Body of pancreas (tissue), 4 donors: ENCODE measurements around the gene MTX1. TPM values are rescaled to one million over a fixed set of nuclear protein-coding genes. Genes with fewer than 3 reads are reported as not detected.

ENCODE experiments used
- ATAC-seq: fragments of 150-250 bp; one replicate; pipeline ENCODE4 v1.9.1; 2016
- DNase-seq, 4 donors: peaks; one replicate each; pipeline ENCODE4 v3.0.0-alpha.2; 2019
- H3K27ac ChIP-seq, 4 donors: fragments of 200-600 bp; sonication (generic); 1 replicate in 3 of 4; 2 replicates in 1 of 4; pipeline versions ENCODE4 v1.5.1 to v1.6.1; 2016 to 2019; ENCODE audit warnings: mild to moderate bottlenecking in 1 of 4, mixed read lengths in 1 of 4, moderate library complexity in 1 of 4
- H3K27me3 ChIP-seq, 2 donors: fragments of 200-600 bp; sonication (generic); one replicate each; pipeline ENCODE4 v1.6.0; 2016; ENCODE audit warnings: mild to moderate bottlenecking in 1 of 2
- H3K36me3 ChIP-seq, 2 donors: fragments of 200-600 bp; sonication (generic); replicated peaks in 1 of 2; 2 replicates each; pipeline ENCODE4 v1.5.1; 2016; ENCODE audit warnings: low read depth in 2 of 2; ENCODE audit not compliant: insufficient read depth in 1 of 2
- H3K4me1 ChIP-seq: fragments of 200-600 bp; sonication (generic); one replicate; pipeline ENCODE4 v1.6.0; 2016
- H3K4me3 ChIP-seq, 2 donors: fragments of 200-600 bp; sonication (generic); 1 replicate in 1 of 2; 2 replicates in 1 of 2; pipeline ENCODE4 v1.5.1; 2016 to 2019
- H3K9me3 ChIP-seq, 3 donors: fragments of 200-600 bp; sonication (generic); 1 replicate in 2 of 3; 2 replicates in 1 of 3; pipeline ENCODE4 v1.5.1; 2016
- CTCF ChIP-seq, 7 experiments: fragments of 450-650 bp in 4 of 7; fragments of 200-600 bp in 3 of 7; sonication (generic) in 3 of 7; IDR thresholded peaks; one replicate each; pipeline ENCODE4 v1.5.1; 2016 to 2019; ENCODE audit warnings: antibody characterized with exemption in 7 of 7
- POLR2A ChIP-seq, 3 donors: fragments of 450-650 bp; IDR thresholded peaks; one replicate each; pipeline ENCODE4 v1.6.1; 2016; ENCODE audit warnings: antibody characterized with exemption in 3 of 3, mild to moderate bottlenecking in 2 of 3
- WGBS, 2 donors: methylation state at CpG; one replicate each; pipeline ENCODE4 v1.1.5; 2017; 5-methylcytosine and 5-hydroxymethylcytosine counted together
- intact Hi-C: fragments of 100-400 bp; cut with DNase I; formaldehyde crosslinking; loops from one replicate; pipeline ENCODE4 v1.15.1; 2023
- total RNA-seq, 2 donors: library from RNA; depleted of rRNA; stranded (reverse); fragments of >200 nt; gene quantifications; one replicate each; pipeline ENCODE4 v1.1.0, GENCODE V29; 2016

MTX1 gene
- total RNA-seq, 2 donors from 2014 or later = 5.9 to 16.3 TPM

GRCh38 chr1:155171836-155172731 lies 36.4 kb upstream of the MTX1 start:
- Histone ChIP-seq H3K9me3 (no peaks in the 10 kb centered on the region), H3K36me3 (peaks cover 0 to 7% of the 10 kb centered on the region in 2 donors), H3K27ac (peak overlapping the region in 3 of 4 donors; percentile 76 to 85 (median 81)), H3K27me3 (no peaks in the 10 kb centered on the region), H3K4me1 (peaks cover 26% of the 10 kb centered on the region), H3K4me3 (peak overlapping the region in 1 of 2 donors; percentile 35)
- 27 to 29% methylated on average over 8 of the region's 8 CpGs for whole genome bisulfite sequencing, 2 donors
- ATAC-seq (no peak), DNase-seq (no peak)
- intact Hi-C loops = loop anchor here (10.0 kb wide), 1 partner anchor 53 kb away; no protein-coding TSS in a partner anchor
- TF ChIP-seq CTCF (IDR thresholded peaks at IDR 0.05) = no peak
- TF ChIP-seq POLR2A (IDR thresholded peaks at IDR 0.05) = no peak

GRCh38 chr1:155172732-155173477 lies 35.6 kb upstream of the MTX1 start, which contains the start of gene KRTCAP2:
Gene KRTCAP2, minus strand, starts transcription at chr1:155173304. Its CDS starts 80 bp downstream, at chr1:155173224.
- 0% methylated on average over 13 to 57 of the region's 57 CpGs for WGBS, 2 donors
- intact Hi-C loops = loop anchor here (10.0 kb wide), 1 partner anchor 52 kb away; no protein-coding TSS in a partner anchor
- no peaks in the 10 kb centered on the region for H3K9me3 ChIP-seq

GRCh38 chr1:155173478-155174323 lies 34.8 kb upstream of the MTX1 start, which contains the start of gene TRIM46:
Gene TRIM46, plus strand, starts transcription at chr1:155173849. Its CDS starts 118 bp downstream, at chr1:155173967.
- TF ChIP-seq POLR2A (IDR thresholded peaks at IDR 0.05) = no peak
- TF ChIP-seq CTCF (IDR thresholded peaks at IDR 0.05) = no peak
- Histone ChIP-seq H3K9me3 (no peaks in the 10 kb centered on the region), H3K4me3 (peak within 1 kb of the TSS; percentile 35 to 84), H3K27me3 (no peaks in the 10 kb centered on the region), H3K36me3 (peaks cover 0 to 7% of the 10 kb centered on the region in 2 donors), H3K4me1 (peaks cover 19% of the 10 kb centered on the region), H3K27ac (peak within 1 kb of the TSS; percentile 67 to 85 (median 78))
- DNase-seq (peak in 2 of 4 donors; percentile 11 to 32), ATAC-seq (no peak)
- intact Hi-C loops = loop anchor here (10.0 kb wide), 1 partner anchor 51 kb away; no protein-coding TSS in a partner anchor
- WGBS, 2 donors = 4 to 5% methylated on average over 32 to 38 of the region's 38 CpGs

More at GRCh38 chr1:155172732-155173477, 35.6 kb upstream of the MTX1 start, which contains the start of gene KRTCAP2:
- Histone ChIP-seq H3K27ac (peak within 1 kb of the TSS; percentile 67 to 85 (median 78)), H3K4me3 (peak within 1 kb of the TSS; percentile 35 to 84), H3K27me3 (no peaks in the 10 kb centered on the region), H3K4me1 (peaks cover 20% of the 10 kb centered on the region), H3K36me3 (peaks cover 0 to 7% of the 10 kb centered on the region in 2 donors)
- peak; percentile 83 to 100 (median 97) for TF ChIP-seq CTCF (IDR thresholded peaks at IDR 0.05)
- peak in 2 of 3 donors; percentile 70 to 72 for TF ChIP-seq POLR2A (IDR thresholded peaks at IDR 0.05)
- DNase-seq (peak; percentile 93 to 97 (median 95)), ATAC-seq (peak; percentile 89)
